ENCODE measurements around the gene WDR7. TPM values are rescaled to one million over a fixed set of nuclear protein-coding genes. Genes with fewer than 3 reads are reported as not detected.

The WDR7 gene
- total and polyA plus RNA-seq, 10 of the 15 experiments (the other 5 are each of a cell fraction or from before 2014, with no cell fraction given) = 2.8 to 16.5 (median 11.7) TPM

DNA sequence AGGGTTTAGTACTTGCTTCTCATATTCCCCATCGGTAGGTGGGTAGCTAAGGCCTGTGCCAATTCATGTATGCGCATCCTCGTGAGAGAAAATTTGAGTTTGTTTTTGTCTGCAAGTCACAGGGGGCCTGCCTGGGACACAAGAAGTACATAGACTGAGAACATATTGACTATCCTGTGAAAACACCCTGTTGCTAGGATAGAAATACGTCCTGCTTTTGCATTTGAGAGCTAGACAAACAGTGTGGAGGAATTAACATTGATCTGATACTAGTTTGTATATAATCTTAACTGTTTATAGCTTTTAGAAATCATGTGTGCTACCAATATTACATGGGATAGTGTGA is 10.9 kb downstream of the WDR7 start:
- H3K79me2 ChIP-seq (ENCODE audit: control insufficient read depth, insufficient read depth, low read length) = no peaks in the 10 kb centered on the region; the same call in 1 of the 2 replicates
- BruUV-seq (replicated peaks) = no TSS peak
- H3K27me3 ChIP-seq (replicated peaks in 1 of 2; ENCODE audit: control insufficient read depth in 2 of 2, insufficient read depth in 2 of 2, low read length in 1 of 2) = no peaks in the 10 kb centered on the region
- ChIA-PET RAD21 (ENCODE audit: unreplicated experiment) (no interaction called here), CTCF (no interaction called here), POLR2A (no interaction called here), SMC1A (ENCODE audit: uncharacterized antibody, unreplicated experiment) (no interaction called here)
- H3K27ac ChIP-seq (ENCODE audit: control insufficient read depth, insufficient read depth) = no peak overlapping the region
- no peak overlapping the region for H3K4me2 ChIP-seq (ENCODE audit: control insufficient read depth, insufficient read depth)
- WGBS (ENCODE audit: insufficient coverage, insufficient replicate concordance, low lambda C conversion rate, missing lambda C conversion rate) = 49% methylated on average over 4 of the region's 4 CpGs
- H2AFZ ChIP-seq (ENCODE audit: control insufficient read depth, low read depth, low read length) = no peak overlapping the region
- no peaks in the 10 kb centered on the region for H4K20me1 ChIP-seq (ENCODE audit: control insufficient read depth, insufficient read depth)
- no peaks in the 10 kb centered on the region for H3K4me1 ChIP-seq (ENCODE audit: control insufficient read depth, insufficient read depth, low read length)
- in situ Hi-C loops (cut with MboI) = no loop called here
- intact Hi-C loops (cut with micrococcal nuclease; ENCODE audit: unreplicated experiment) = no loop called here
- TF ChIP-seq EP300 (IDR thresholded peaks at IDR 0.05; ENCODE audit: borderline replicate concordance in 1 of 2, control insufficient read depth in 1 of 2, low read depth in 2 of 2, low read length in 2 of 2) (no peak), LARP7 (IDR thresholded peaks at IDR 0.05) (no peak), ZNF217 (IDR thresholded peaks at IDR 0.05) (no peak), GATAD2B (conservative IDR thresholded peaks at IDR 0.05; ENCODE audit: low read depth) (no peak), HDAC6 (IDR thresholded peaks at IDR 0.05; ENCODE audit: unreplicated experiment) (no peak), SPI1 (IDR thresholded peaks at IDR 0.05; ENCODE audit: borderline replicate concordance, insufficient read depth, low read depth, low read length) (no peak), CHD2 (IDR thresholded peaks at IDR 0.05; ENCODE audit: borderline replicate concordance, low read depth, low read length) (no peak), CBX3 (IDR thresholded peaks at IDR 0.05; ENCODE audit: borderline replicate concordance, low read depth) (no peak), TCF3 (IDR thresholded peaks at IDR 0.05; ENCODE audit: borderline replicate concordance, insufficient read depth, low read depth, low read length) (no peak), FOXM1 (IDR thresholded peaks at IDR 0.05; ENCODE audit: low read depth, low read length) (no peak)
- no peaks in the 10 kb centered on the region for H3K36me3 ChIP-seq (ENCODE audit: control insufficient read depth in 2 of 2, insufficient read depth in 2 of 2, low read length in 1 of 2)
- DNase-seq (ENCODE audit: low read depth, low spot score) (no peak), ATAC-seq (no peak), FAIRE-seq (no peak)
- no peak overlapping the region for H3K4me3 ChIP-seq
- H3K9ac ChIP-seq (ENCODE audit: control insufficient read depth, insufficient read depth, low read length) = no peak overlapping the region
- no peaks in the 10 kb centered on the region for H3K9me3 ChIP-seq (replicated peaks; ENCODE audit: control insufficient read depth, insufficient read depth, low read length)
